NCI-H69 (cell line): ENCODE data around the gene BBS5.
"Not testable (repeated sequence)": the region's sequence is repeated elsewhere in the genome, so short reads cannot be mapped to it uniquely, and the experiment has no call there.

Experiments
- DNase-seq: peaks from one replicate; lab custom pipeline; 2025; lab: John Stamatoyannopoulos, UW

Gene BBS5

GRCh38 chr2:169479257-169480078, at the start of gene BBS5:
Gene BBS5 (plus strand): TSS chr2:169479494. CDS start chr2:169479554, 60 bp downstream.
- peak; percentile 87 for DNase-seq

GRCh38 chr2:169431772-169432171, 47.5 kb upstream of the BBS5 start:
- DNase-seq, result not testable (repeated sequence)

- not testable (repeated sequence) for DNase-seq
These were observed 45.1 kb upstream of the BBS5 start for GRCh38 chr2:169434236-169434635.

GRCh38 chr2:169438466-169439072, 40.7 kb upstream of the BBS5 start:
- DNase-seq, result peak; percentile 8

- DNase-seq, result no peak
These were observed 39.4 kb upstream of the BBS5 start for GRCh38 chr2:169439900-169440299.

GRCh38 chr2:169446452-169446851, 32.8 kb upstream of the BBS5 start:
- no peak for DNase-seq

- DNase-seq, result no peak
These were observed 31.0 kb upstream of the BBS5 start for GRCh38 chr2:169448316-169448715.

GRCh38 chr2:169448865-169449264, 30.4 kb upstream of the BBS5 start:
- no peak for DNase-seq

- DNase-seq, result peak; percentile 67
These were observed 27.2 kb upstream of the BBS5 start for GRCh38 chr2:169452080-169452479.

GRCh38 chr2:169453044-169453443, 26.2 kb upstream of the BBS5 start:
- DNase-seq, result not testable (repeated sequence)

GRCh38 chr2:169461143-169461542, 18.2 kb upstream of the BBS5 start:
- DNase-seq, result no peak

- peak; percentile 60 for DNase-seq
These were observed 16.2 kb upstream of the BBS5 start for GRCh38 chr2:169462896-169463695.

GRCh38 chr2:169464466-169464865, 14.8 kb upstream of the BBS5 start:
- peak; percentile 1 for DNase-seq

GRCh38 chr2:169464882-169465281, 14.4 kb upstream of the BBS5 start:
- peak; percentile 44 for DNase-seq

- DNase-seq, result no peak
These were observed 10.5 kb upstream of the BBS5 start for GRCh38 chr2:169468841-169469240.

GRCh38 chr2:169469952-169470572, 9.2 kb upstream of the BBS5 start:
- no peak for DNase-seq

- no peak for DNase-seq
These were observed 7.0 kb upstream of the BBS5 start for GRCh38 chr2:169472249-169472648.

- peak; percentile 20 for DNase-seq
These were observed 2.8 kb upstream of the BBS5 start for GRCh38 chr2:169476459-169476858.

- DNase-seq, result no peak
These were observed 955 bp upstream of the BBS5 start for GRCh38 chr2:169478339-169478738.

- no peak for DNase-seq
These were observed 493 bp upstream of the BBS5 start for GRCh38 chr2:169478745-169479256.

GRCh38 chr2:169480079-169480465, 778 bp downstream of the BBS5 start:
- DNase-seq, result no peak

- DNase-seq, result no peak
These were observed 6.4 kb downstream of the BBS5 start for GRCh38 chr2:169485650-169486138.
